OCI-LY1 (cell line): Measurements from ENCODE around the gene RAB24.

Experiments used
- EZH2 ChIP-seq: fragments of 200-600 bp; sonication (generic), shearing (Covaris generic); IDR thresholded peaks from 2 replicates; pipeline ENCODE4 v1.8.0; 2017; ENCODE audit warnings: borderline replicate concordance, mixed run types, mild to moderate bottlenecking, antibody characterized with exemption, low read length, moderate library complexity, mixed read lengths
- TF ChIP-seq, protein P1 (sequence below): fragments of 200-600 bp; sonication (generic), shearing (Covaris generic); IDR thresholded peaks from 2 replicates; pipeline ENCODE4 v1.5.1; 2017; ENCODE audit warnings: mild to moderate bottlenecking, antibody characterized with exemption, low read length, moderate library complexity, mixed read lengths

DNA sequence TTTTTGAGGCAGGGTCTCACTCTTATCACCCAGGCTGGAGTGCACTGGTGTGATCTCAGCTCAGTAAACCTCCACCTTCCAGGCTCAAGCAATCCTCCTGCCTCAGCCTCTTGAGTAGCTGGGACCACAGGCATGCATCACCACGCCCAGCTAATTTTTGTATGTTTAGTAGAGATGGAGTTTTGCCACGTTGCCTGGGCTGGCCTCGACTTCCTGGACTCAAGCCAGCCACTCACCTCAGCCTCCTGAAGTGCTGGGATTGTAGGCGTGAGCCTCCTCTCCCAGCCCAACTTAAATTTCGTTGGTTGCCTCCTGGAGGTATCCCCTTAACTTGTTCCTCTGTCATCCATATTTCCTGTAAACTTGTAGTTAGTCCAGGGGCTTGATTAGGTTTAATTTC lies 47.2 kb downstream of the RAB24 start:
- TF ChIP-seq, protein P1, sequence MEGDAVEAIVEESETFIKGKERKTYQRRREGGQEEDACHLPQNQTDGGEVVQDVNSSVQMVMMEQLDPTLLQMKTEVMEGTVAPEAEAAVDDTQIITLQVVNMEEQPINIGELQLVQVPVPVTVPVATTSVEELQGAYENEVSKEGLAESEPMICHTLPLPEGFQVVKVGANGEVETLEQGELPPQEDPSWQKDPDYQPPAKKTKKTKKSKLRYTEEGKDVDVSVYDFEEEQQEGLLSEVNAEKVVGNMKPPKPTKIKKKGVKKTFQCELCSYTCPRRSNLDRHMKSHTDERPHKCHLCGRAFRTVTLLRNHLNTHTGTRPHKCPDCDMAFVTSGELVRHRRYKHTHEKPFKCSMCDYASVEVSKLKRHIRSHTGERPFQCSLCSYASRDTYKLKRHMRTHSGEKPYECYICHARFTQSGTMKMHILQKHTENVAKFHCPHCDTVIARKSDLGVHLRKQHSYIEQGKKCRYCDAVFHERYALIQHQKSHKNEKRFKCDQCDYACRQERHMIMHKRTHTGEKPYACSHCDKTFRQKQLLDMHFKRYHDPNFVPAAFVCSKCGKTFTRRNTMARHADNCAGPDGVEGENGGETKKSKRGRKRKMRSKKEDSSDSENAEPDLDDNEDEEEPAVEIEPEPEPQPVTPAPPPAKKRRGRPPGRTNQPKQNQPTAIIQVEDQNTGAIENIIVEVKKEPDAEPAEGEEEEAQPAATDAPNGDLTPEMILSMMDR: no peak
- no peak for TF ChIP-seq EZH2
